ENCODE measurements around the gene DGAT2. TPM values are rescaled to one million over a fixed set of nuclear protein-coding genes. Genes with fewer than 3 reads are reported as not detected.

DGAT2 gene
- total RNA-seq, 1 experiment from 2014 or later = 6.5 TPM

DNA sequence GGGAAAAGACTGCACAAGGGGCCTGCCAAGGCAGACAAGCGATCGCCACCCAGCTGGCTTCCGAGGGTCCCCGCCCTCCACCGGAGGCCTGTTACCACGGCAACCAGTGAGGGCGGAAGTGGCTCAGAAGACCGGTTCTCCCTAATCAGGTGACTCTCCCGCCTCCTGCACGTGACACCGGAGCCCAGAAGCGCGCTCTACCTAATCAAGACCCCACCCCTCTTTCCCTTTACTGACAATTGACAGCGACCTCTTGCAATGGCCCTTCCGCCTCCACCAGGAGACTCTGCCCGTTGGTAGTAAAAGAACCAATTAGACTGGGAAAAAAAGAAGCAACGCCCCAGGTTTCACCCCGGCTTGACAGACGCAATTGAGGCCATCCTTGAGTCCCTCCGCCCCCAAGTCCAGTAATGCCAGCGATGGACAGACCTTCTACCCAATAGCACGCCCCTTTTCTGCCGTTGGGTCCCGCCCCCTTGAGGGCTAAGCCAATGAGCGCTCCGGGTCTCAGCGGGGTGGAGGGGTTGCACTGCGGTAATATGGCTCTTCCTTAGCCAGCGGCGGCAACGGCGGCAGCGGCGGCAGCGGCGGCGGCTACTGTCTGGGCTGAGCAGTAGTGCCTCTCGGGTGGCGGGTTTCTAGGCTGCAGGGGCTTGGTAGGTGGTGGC, 46.2 kb downstream of the DGAT2 start, which contains the start of gene UVRAG:
UVRAG (plus strand) TSS at position 534 of the 668 bp plus-strand sequence. CDS start 198 bp downstream, outside the sequence.
- Histone ChIP-seq H3K9me2 (ENCODE audit: insufficient read depth) (no peaks in the 10 kb centered on the region), H3K79me2 (ENCODE audit: low read depth) (peaks cover 44% of the 10 kb centered on the region), H3F3A (ENCODE audit: insufficient read depth, low read depth) (peaks cover 38% of the 10 kb centered on the region), H3K27ac (peak within 1 kb of the TSS; percentile 78), H3K4me1 (replicated peaks; ENCODE audit: insufficient read depth) (peaks cover 49% of the 10 kb centered on the region), H3K27me3 (ENCODE audit: insufficient read depth, low read depth) (no peaks in the 10 kb centered on the region), H3K4me2 (peak within 1 kb of the TSS; percentile 85), H4K20me1 (ENCODE audit: insufficient read depth) (no peaks in the 10 kb centered on the region), H3K36me3 (ENCODE audit: low read depth) (no peaks in the 10 kb centered on the region), H3K9me3 (ENCODE audit: insufficient read depth, low read depth) (no peaks in the 10 kb centered on the region), H2AFZ (peak within 1 kb of the TSS; percentile 84), H3K4me3 (peak within 1 kb of the TSS; percentile 84)
- ChIA-PET CTCF (interaction anchor here (1.9 kb wide), 1 partner anchor 11 kb away, joined by 7 read pairs; no protein-coding TSS in a partner anchor), POLR2A (ENCODE audit: unreplicated experiment) (interaction anchor here (0.5 to 1.0 kb wide), 5 partner anchors 12 to 434 kb away, joined by 3 to 4 read pairs (median 3); no protein-coding TSS in a partner anchor)
- TF ChIP-seq EZH2 (IDR thresholded peaks at IDR 0.05; ENCODE audit: low read depth) = no peak
- peak; percentile 99 to 100 for DNase-seq
- no TSS peak for BruUV-seq (replicated peaks)
- intact Hi-C loops (cut with micrococcal nuclease; ENCODE audit: unreplicated experiment) = loop anchor here (1.0 to 10.0 kb wide), 4 partner anchors 52 to 820 kb away; no protein-coding TSS in a partner anchor

DNA sequence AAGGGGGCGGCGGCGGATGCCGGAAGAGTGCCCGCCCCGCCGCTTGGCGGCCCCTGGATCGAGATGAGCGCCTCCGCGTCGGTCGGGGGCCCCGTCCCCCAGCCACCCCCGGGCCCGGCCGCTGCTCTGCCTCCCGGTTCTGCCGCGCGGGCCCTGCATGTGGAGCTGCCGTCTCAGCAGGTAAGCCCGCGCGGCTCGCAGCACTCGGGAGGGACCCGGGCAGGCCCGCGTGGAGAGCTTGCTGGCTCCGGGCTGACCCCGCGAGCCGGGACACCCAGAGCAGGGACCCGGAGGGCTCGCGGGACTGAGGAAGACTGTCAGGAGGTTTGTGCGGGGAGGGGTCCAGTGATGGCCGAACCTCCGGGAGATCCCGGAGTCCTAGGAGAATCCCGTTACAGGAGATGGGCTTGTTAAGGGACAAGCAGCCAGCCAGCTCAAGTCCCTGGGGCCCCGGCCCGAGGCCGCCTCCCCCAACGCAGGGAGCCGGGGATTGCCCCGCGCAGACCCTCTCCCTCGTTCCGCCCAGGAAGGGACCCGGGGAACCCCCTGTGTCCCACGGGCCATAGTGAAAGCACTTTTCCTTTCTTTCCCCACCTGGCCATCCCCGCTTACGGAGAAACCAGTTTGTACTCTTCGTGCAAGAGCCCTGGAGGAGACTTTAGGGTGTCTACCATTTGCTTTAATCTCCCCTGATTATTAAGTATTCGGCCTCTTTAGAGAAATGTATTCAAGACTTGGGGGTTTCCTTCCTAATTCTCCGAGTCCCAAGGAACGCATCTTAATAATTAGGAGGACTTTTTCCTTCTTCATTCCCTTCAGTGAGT, 47.0 kb downstream of the DGAT2 start:
- POLR2A ChIA-PET (ENCODE audit: unreplicated experiment) = no interaction called here
- intact Hi-C loops (cut with micrococcal nuclease; ENCODE audit: unreplicated experiment) = loop anchor here (2.0 to 10.0 kb wide), 3 partner anchors 51 to 819 kb away; no protein-coding TSS in a partner anchor
- H3K27me3 ChIP-seq (ENCODE audit: insufficient read depth, low read depth) = no peaks in the 10 kb centered on the region
- no peaks in the 10 kb centered on the region for H4K20me1 ChIP-seq (ENCODE audit: insufficient read depth)
- H3K4me1 ChIP-seq (replicated peaks; ENCODE audit: insufficient read depth) = peaks cover 53% of the 10 kb centered on the region
- H3K9me2 ChIP-seq (ENCODE audit: insufficient read depth) = no peaks in the 10 kb centered on the region
- peak overlapping the region; percentile 85 for H3K4me2 ChIP-seq
- H3F3A ChIP-seq (ENCODE audit: insufficient read depth, low read depth) = peaks cover 38% of the 10 kb centered on the region
- H3K36me3 ChIP-seq (ENCODE audit: low read depth) = no peaks in the 10 kb centered on the region
- H3K4me3 ChIP-seq = peak overlapping the region; percentile 84
- CTCF ChIA-PET = interaction anchor here (1.0 kb wide), 1 partner anchor 52 kb away, joined by 3 read pairs; no protein-coding TSS in a partner anchor
- DNase-seq = no peak
- H3K27ac ChIP-seq = no peak overlapping the region
- BruUV-seq (replicated peaks) = no TSS peak
- H3K9me3 ChIP-seq (ENCODE audit: insufficient read depth, low read depth) = no peaks in the 10 kb centered on the region
- H2AFZ ChIP-seq = peak overlapping the region; percentile 82
- TF ChIP-seq EZH2 (IDR thresholded peaks at IDR 0.05; ENCODE audit: low read depth) = no peak
- TF ChIP-seq, protein P1, sequence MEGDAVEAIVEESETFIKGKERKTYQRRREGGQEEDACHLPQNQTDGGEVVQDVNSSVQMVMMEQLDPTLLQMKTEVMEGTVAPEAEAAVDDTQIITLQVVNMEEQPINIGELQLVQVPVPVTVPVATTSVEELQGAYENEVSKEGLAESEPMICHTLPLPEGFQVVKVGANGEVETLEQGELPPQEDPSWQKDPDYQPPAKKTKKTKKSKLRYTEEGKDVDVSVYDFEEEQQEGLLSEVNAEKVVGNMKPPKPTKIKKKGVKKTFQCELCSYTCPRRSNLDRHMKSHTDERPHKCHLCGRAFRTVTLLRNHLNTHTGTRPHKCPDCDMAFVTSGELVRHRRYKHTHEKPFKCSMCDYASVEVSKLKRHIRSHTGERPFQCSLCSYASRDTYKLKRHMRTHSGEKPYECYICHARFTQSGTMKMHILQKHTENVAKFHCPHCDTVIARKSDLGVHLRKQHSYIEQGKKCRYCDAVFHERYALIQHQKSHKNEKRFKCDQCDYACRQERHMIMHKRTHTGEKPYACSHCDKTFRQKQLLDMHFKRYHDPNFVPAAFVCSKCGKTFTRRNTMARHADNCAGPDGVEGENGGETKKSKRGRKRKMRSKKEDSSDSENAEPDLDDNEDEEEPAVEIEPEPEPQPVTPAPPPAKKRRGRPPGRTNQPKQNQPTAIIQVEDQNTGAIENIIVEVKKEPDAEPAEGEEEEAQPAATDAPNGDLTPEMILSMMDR (conservative IDR thresholded peaks at IDR 0.05) = no peak
- H3K79me2 ChIP-seq (ENCODE audit: low read depth) = peaks cover 50% of the 10 kb centered on the region

DNA sequence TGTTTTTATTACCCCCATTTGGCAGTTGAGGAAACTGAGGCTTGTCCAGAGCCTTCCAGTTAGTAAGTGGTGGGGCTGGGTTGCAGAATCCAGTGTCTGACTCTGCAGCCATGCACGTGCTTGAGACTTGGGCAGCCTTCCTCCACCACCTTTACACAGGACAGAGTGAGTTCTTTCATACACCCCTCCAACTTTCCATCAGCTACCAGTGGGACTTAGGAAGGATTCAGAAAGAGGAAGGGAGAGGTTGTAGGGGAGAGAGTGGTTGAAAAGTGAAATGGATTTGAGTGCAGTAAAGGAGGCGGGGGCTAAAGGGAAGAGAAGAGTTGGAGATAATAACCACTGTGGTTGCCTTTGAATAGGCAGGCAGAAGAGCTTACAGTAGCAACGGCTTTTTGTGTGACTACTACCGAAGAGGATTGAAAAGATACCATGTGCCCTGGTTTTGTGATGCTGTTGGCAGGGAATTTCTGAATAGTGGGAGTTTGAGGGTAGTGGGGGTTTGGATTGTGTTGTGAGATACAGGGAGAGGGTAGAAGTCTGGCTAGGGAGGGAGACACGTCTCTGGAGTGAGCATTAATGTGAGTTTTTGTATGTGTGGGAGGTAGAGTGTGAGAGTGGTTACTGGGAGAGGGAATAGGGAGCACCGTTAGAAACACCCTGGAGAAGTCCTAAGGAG, 48.1 kb downstream of the DGAT2 start:
- POLR2A ChIA-PET (ENCODE audit: unreplicated experiment) = no interaction called here
- H3F3A ChIP-seq (ENCODE audit: insufficient read depth, low read depth) = peaks cover 36% of the 10 kb centered on the region
- H2AFZ ChIP-seq = 0 out of 2 replicates have a peak overlapping the region, but pooled peaks have one; percentile 82
- 0 out of 2 replicates have a peak, but pooled peaks cover 8% of the 10 kb centered on the region for H4K20me1 ChIP-seq (ENCODE audit: insufficient read depth)
- H3K79me2 ChIP-seq (ENCODE audit: low read depth) = peaks cover 61% of the 10 kb centered on the region
- H3K4me2 ChIP-seq = peak overlapping the region; percentile 85
- H3K9me3 ChIP-seq (ENCODE audit: insufficient read depth, low read depth) = no peaks in the 10 kb centered on the region
- H3K27ac ChIP-seq = no peak overlapping the region
- H3K9me2 ChIP-seq (ENCODE audit: insufficient read depth) = no peaks in the 10 kb centered on the region
- CTCF ChIA-PET = interaction anchor here (0.6 to 1.0 kb wide), 2 partner anchors 22 to 51 kb away, joined by 3 read pairs; no protein-coding TSS in a partner anchor
- DNase-seq = no peak
- H3K27me3 ChIP-seq (ENCODE audit: insufficient read depth, low read depth) = no peaks in the 10 kb centered on the region
- intact Hi-C loops (cut with micrococcal nuclease; ENCODE audit: unreplicated experiment) = loop anchor here (5.0 to 10.0 kb wide), 2 partner anchors 336 to 818 kb away; no protein-coding TSS in a partner anchor
- H3K4me3 ChIP-seq = peak overlapping the region; percentile 84
- no peaks in the 10 kb centered on the region for H3K36me3 ChIP-seq (ENCODE audit: low read depth)
- peaks cover 50% of the 10 kb centered on the region for H3K4me1 ChIP-seq (replicated peaks; ENCODE audit: insufficient read depth)
- BruUV-seq (replicated peaks) = no TSS peak
- no peak for TF ChIP-seq EZH2 (IDR thresholded peaks at IDR 0.05; ENCODE audit: low read depth)
- TF ChIP-seq, protein P1 (conservative IDR thresholded peaks at IDR 0.05) = no peak
